COLO829 (cell line): Measurements from ENCODE around the gene MTHFD1L.
"Not testable (repeated sequence)": the region's sequence is repeated elsewhere in the genome, so short reads cannot be mapped to it uniquely, and the experiment has no call there.

Experiments used
- DNase-seq: peaks from one replicate; pipeline ENCODE4 v3.0.0; 2012; ENCODE audit warnings: low spot score

The MTHFD1L gene

GRCh38 chr6:151095538-151096254 lies 230.2 kb downstream of the MTHFD1L start:
- DNase-seq: no peak

- no peak for DNase-seq
These were observed 230.7 kb downstream of the MTHFD1L start for GRCh38 chr6:151096255-151096612.

- DNase-seq: no peak
These were observed 231.4 kb downstream of the MTHFD1L start for GRCh38 chr6:151096691-151097606.

GRCh38 chr6:151098166-151098565 lies 232.7 kb downstream of the MTHFD1L start:
- no peak for DNase-seq

GRCh38 chr6:151100326-151100725 lies 234.8 kb downstream of the MTHFD1L start:
- no peak for DNase-seq

GRCh38 chr6:151101161-151101815 lies 235.8 kb downstream of the MTHFD1L start:
- DNase-seq: no peak

- peak; percentile 77 for DNase-seq
These were observed 236.6 kb downstream of the MTHFD1L start for GRCh38 chr6:151101816-151102694.

GRCh38 chr6:151103266-151103665 lies 237.8 kb downstream of the MTHFD1L start:
- DNase-seq: no peak

GRCh38 chr6:151107897-151108427 lies 242.5 kb downstream of the MTHFD1L start:
- DNase-seq: no peak

GRCh38 chr6:151108548-151108947 lies 243.0 kb downstream of the MTHFD1L start:
- DNase-seq: no peak

GRCh38 chr6:151109361-151109760 lies 243.9 kb downstream of the MTHFD1L start:
- DNase-seq: no peak

- no peak for DNase-seq
These were observed 244.5 kb downstream of the MTHFD1L start for GRCh38 chr6:151109869-151110575.

- DNase-seq: no peak
These were observed 245.0 kb downstream of the MTHFD1L start for GRCh38 chr6:151110576-151110905.

- DNase-seq: no peak
These were observed 246.2 kb downstream of the MTHFD1L start for GRCh38 chr6:151111670-151112069.

GRCh38 chr6:151112130-151112529 lies 246.6 kb downstream of the MTHFD1L start:
- DNase-seq: no peak

- not testable (repeated sequence) for DNase-seq
These were observed 247.4 kb downstream of the MTHFD1L start for GRCh38 chr6:151112884-151113283.

GRCh38 chr6:151113641-151114040 lies 248.1 kb downstream of the MTHFD1L start:
- no peak for DNase-seq

- no peak for DNase-seq
These were observed 253.1 kb downstream of the MTHFD1L start for GRCh38 chr6:151118461-151119123.

- DNase-seq: no peak
These were observed 254.5 kb downstream of the MTHFD1L start for GRCh38 chr6:151119823-151120524.

- no peak for DNase-seq
These were observed 256.4 kb downstream of the MTHFD1L start for GRCh38 chr6:151121900-151122299.
